Fibroblast of lung (primary cell): ENCODE results near the gene GRIN1. TPM values are rescaled to one million over a fixed set of nuclear protein-coding genes. Genes with fewer than 3 reads are reported as not detected.

Source experiments
- DNase-seq, 2 donors: peaks; one replicate each; pipeline versions ENCODE4 v3.0.0 to v3.0.0-alpha.2; 2010; ENCODE audit warnings: low read depth in 2 of 2
- H2AFZ ChIP-seq: 2 replicates; pipeline ENCODE4 v1.5.1; 2012; ENCODE audit warnings: low read length, control low read depth, inconsistent platforms
- H3K27ac ChIP-seq: 2 replicates; pipeline ENCODE4 v1.5.1; 2011; ENCODE audit warnings: low read length, control low read depth; ENCODE audit not compliant: insufficient read depth
- H3K27me3 ChIP-seq: 2 replicates; pipeline ENCODE4 v1.5.1; 2011; ENCODE audit warnings: mild to moderate bottlenecking, low read length; ENCODE audit not compliant: control insufficient read depth, insufficient read depth
- H3K36me3 ChIP-seq: 2 replicates; pipeline ENCODE4 v1.5.1; 2011; ENCODE audit warnings: low read length; ENCODE audit not compliant: control insufficient read depth, insufficient read depth
- H3K4me1 ChIP-seq: 2 replicates; pipeline ENCODE4 v1.5.1; 2011; ENCODE audit warnings: low read length; ENCODE audit not compliant: control insufficient read depth, insufficient read depth; ENCODE audit errors: extremely low read depth
- H3K4me2 ChIP-seq: 2 replicates; pipeline ENCODE4 v1.5.1; 2011; ENCODE audit warnings: low read length, control low read depth; ENCODE audit not compliant: insufficient read depth; ENCODE audit errors: extremely low read depth
- H3K4me3 ChIP-seq, 4 experiments: fragments of 200-600 bp in 1 of 4; sonication (generic) in 1 of 4; replicated peaks in 1 of 4; 2 replicates each; pipeline ENCODE4 v1.5.1; 2011 to 2016; ENCODE audit warnings: low read length in 4 of 4, low read depth in 3 of 4, mild to moderate bottlenecking in 3 of 4, control low read depth in 2 of 4, inconsistent platforms in 1 of 4, mixed read lengths in 1 of 4; ENCODE audit not compliant: insufficient read depth in 1 of 4; ENCODE audit errors: control extremely low read depth in 1 of 4
- H3K79me2 ChIP-seq: 2 replicates; pipeline ENCODE4 v1.5.1; 2012; ENCODE audit warnings: mild to moderate bottlenecking, low read length, inconsistent platforms; ENCODE audit not compliant: control insufficient read depth, insufficient read depth
- H3K9ac ChIP-seq: 2 replicates; pipeline ENCODE4 v1.5.1; 2011; ENCODE audit warnings: mild to moderate bottlenecking, low read length, control low read depth; ENCODE audit not compliant: insufficient read depth
- H3K9me3 ChIP-seq: 2 replicates; pipeline ENCODE4 v1.5.1; 2012; ENCODE audit warnings: low read depth, low read length; ENCODE audit not compliant: control insufficient read depth, insufficient read depth
- H4K20me1 ChIP-seq: 2 replicates; pipeline ENCODE4 v1.5.1; 2011; ENCODE audit warnings: low read length; ENCODE audit not compliant: control insufficient read depth, insufficient read depth; ENCODE audit errors: extremely low read depth
- EZH2 ChIP-seq: IDR thresholded peaks from 2 replicates; pipeline ENCODE4 v1.5.1; 2012; ENCODE audit warnings: low read length, control low read depth, mild to moderate bottlenecking; ENCODE audit errors: missing control alignments
- polyA plus RNA-seq, 2 donors: library from polyadenylated mRNA; depleted of rRNA in 1 of 2; stranded (reverse) in 1 of 2; unstranded in 1 of 2; fragments of >200 nt; gene quantifications; 2 replicates each; pipeline ENCODE4 v1.2.1, GENCODE V29; 2011 to 2012; ENCODE audit warnings: missing spikeins in 1 of 2
- total RNA-seq: library from RNA; depleted of rRNA; stranded (reverse); fragments of >200 nt; gene quantifications from 2 replicates; pipeline ENCODE4 v1.2.1, GENCODE V29; 2014
- TF ChIP-seq, protein P1 (sequence below), 2 donors: IDR thresholded peaks in 1 of 2; conservative IDR thresholded peaks in 1 of 2; 1 replicate in 1 of 2; 2 replicates in 1 of 2; pipeline ENCODE4 v1.5.1; 2011 to 2012; ENCODE audit warnings: low read length in 2 of 2, control low read depth in 1 of 2, inconsistent platforms in 1 of 2, low read depth in 1 of 2, mild to moderate bottlenecking in 1 of 2

GRIN1 gene
- total and polyA plus RNA-seq, 2 donors (not counting 1 experiment from before 2014, with no cell fraction given) = under 0.01 to 0.08 TPM

DNA sequence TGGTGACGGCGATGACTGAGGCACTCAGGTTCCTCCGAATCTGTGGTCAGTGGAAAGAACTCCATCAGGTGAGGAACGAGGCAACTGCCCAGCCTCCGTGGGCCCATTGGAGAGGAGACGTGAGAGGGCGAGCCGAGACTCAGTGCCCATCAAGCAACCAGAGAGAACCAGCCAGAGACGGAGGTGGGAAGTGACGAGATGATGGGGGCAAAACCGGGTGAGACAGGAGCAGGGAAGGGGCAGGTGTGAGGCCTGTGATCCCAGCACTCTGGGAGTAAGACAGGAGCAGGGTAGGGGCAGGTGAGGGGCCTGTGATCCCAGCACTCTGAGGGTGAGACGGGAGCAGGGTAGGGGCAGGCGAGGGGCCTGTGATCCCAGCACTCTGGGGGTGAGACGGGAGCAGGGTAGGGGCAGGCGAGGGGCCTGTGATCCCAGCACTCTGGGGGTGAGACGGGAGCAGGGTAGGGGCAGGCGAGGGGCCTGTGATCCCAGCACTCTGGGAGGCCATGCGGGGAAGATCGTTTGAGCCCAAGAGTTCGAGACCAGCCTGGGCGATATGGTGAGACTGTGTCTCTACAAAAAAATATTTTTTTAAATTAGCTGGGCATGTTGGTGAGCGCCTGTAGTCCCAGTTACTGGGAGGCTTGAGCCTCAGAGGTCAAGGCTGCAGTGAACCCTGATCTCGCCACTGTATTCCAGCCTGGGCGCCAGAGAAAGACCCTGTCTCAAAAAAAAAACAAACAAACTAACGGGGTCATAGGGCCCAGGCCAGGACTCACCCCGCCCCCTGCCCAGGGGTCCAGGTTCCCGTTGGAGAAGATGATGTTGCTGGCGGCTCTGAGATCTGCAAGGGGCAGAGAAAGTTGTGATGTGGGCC is 27.8 kb upstream of the GRIN1 start:
- Histone ChIP-seq H2AFZ (no peak overlapping the region), H3K9me3 (no peaks in the 10 kb centered on the region), H3K27me3 (no peaks in the 10 kb centered on the region), H3K9ac (no peak overlapping the region), H3K79me2 (no peaks in the 10 kb centered on the region), H3K36me3 (peaks cover 33% of the 10 kb centered on the region), H3K4me2 (no peak overlapping the region), H3K4me1 (no peaks in the 10 kb centered on the region), H4K20me1 (no peaks in the 10 kb centered on the region), H3K27ac (no peak overlapping the region), H3K4me3 (no peak overlapping the region)
- TF ChIP-seq EZH2 = no peak
- TF ChIP-seq, protein P1, sequence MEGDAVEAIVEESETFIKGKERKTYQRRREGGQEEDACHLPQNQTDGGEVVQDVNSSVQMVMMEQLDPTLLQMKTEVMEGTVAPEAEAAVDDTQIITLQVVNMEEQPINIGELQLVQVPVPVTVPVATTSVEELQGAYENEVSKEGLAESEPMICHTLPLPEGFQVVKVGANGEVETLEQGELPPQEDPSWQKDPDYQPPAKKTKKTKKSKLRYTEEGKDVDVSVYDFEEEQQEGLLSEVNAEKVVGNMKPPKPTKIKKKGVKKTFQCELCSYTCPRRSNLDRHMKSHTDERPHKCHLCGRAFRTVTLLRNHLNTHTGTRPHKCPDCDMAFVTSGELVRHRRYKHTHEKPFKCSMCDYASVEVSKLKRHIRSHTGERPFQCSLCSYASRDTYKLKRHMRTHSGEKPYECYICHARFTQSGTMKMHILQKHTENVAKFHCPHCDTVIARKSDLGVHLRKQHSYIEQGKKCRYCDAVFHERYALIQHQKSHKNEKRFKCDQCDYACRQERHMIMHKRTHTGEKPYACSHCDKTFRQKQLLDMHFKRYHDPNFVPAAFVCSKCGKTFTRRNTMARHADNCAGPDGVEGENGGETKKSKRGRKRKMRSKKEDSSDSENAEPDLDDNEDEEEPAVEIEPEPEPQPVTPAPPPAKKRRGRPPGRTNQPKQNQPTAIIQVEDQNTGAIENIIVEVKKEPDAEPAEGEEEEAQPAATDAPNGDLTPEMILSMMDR (conservative IDR thresholded peaks at IDR 0.05 in 1 of 2, IDR thresholded peaks at IDR 0.05 in 1 of 2; ENCODE audit: low read depth in 1 of 2, low read length in 2 of 2) = no peak
- no peak for DNase-seq

DNA sequence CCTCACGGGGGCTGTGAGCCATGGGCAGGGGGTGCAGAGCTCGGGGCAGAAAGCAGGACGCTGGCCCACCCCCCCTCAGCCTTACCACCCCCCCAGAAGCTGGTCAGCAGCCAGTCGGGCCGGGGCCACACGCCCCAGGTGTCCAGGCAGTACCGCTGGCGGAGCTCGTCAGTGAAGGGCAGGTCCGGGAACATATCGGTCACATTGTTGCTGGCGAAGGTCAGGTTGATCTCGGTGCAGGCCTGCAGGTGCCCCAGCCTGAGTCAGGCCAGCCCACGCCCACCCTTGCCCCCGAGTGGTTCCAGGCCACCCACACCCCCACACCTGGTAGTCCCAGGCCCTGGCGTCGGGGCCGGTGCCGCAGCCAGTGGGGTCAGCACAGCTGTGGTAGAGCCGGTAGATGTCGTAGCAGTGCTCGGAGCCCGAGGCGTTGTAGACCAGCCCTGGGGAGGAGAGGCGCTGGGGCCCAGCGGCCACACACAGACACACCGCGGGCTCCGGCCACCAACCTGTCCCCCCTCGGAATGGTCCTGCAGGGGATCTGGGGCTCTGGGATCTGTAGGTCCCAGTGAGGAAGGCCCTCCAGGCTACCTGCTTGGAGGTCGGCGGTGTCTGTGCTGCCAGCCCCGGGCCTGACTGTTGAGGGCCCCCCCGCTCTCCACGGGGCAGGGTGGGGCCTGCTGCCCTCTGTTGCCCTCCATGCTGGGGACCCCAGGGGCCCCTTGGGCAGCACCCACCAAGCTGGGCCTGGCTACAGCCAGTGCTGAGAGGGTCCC is 27.0 kb upstream of the GRIN1 start:
- DNase-seq = no peak
- Histone ChIP-seq H3K4me1 (no peaks in the 10 kb centered on the region), H3K4me3 (no peak overlapping the region), H4K20me1 (no peaks in the 10 kb centered on the region), H3K27me3 (no peaks in the 10 kb centered on the region), H2AFZ (no peak overlapping the region), H3K27ac (no peak overlapping the region), H3K9ac (no peak overlapping the region), H3K79me2 (no peaks in the 10 kb centered on the region), H3K4me2 (no peak overlapping the region), H3K36me3 (peaks cover 28% of the 10 kb centered on the region), H3K9me3 (no peaks in the 10 kb centered on the region)
- TF ChIP-seq EZH2 = no peak
- TF ChIP-seq, protein P1 (conservative IDR thresholded peaks at IDR 0.05 in 1 of 2, IDR thresholded peaks at IDR 0.05 in 1 of 2; ENCODE audit: low read depth in 1 of 2, low read length in 2 of 2) = no peak
